ENCODE results near the gene NEK9.

Gene NEK9

DNA sequence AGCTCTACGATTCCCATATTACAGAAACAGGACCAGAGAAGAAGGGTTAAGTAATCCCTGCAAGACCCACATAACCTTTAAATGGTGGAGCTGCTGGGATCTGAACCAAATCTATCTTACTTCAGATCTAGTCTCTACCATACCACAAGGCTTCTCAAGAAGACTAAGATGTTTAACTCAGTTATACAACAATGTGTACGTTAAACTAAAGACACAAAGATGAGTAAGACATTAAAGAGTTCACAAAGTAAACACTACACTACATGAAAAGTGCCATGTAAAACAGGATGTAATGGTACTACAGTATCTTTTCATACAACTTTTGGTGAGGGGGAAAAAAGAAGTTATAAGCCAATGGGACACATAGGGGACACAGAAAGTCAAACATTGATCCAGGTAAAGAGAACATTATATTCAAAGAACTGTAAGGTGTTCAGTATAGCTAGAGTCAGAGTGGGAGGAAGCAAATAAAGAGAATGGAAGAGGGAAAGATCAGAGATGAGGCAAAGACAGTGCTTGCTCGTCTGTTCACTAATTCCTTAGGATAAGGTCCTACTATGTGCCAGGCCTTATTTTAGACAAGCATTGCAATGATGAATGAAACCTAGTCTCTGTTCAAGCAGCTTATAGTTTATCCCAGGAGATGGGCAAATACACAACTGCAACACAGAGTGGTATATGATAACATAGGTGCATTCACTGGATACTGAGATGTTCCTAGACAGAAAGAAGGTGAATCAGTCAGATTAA, 41.9 kb upstream of the NEK9 start:
- Histone ChIP-seq H3K27me3 (ENCODE audit: insufficient read depth, low read depth, severe bottlenecking) (no peaks in the 10 kb centered on the region), H3K9me3 (ENCODE audit: severe bottlenecking) (no peaks in the 10 kb centered on the region), H3K4me3 (ENCODE audit: low read depth, low read length) (no peak overlapping the region), H3K36me3 (no peaks in the 10 kb centered on the region), H3K27ac (no peak overlapping the region)
- TF ChIP-seq, protein P1, sequence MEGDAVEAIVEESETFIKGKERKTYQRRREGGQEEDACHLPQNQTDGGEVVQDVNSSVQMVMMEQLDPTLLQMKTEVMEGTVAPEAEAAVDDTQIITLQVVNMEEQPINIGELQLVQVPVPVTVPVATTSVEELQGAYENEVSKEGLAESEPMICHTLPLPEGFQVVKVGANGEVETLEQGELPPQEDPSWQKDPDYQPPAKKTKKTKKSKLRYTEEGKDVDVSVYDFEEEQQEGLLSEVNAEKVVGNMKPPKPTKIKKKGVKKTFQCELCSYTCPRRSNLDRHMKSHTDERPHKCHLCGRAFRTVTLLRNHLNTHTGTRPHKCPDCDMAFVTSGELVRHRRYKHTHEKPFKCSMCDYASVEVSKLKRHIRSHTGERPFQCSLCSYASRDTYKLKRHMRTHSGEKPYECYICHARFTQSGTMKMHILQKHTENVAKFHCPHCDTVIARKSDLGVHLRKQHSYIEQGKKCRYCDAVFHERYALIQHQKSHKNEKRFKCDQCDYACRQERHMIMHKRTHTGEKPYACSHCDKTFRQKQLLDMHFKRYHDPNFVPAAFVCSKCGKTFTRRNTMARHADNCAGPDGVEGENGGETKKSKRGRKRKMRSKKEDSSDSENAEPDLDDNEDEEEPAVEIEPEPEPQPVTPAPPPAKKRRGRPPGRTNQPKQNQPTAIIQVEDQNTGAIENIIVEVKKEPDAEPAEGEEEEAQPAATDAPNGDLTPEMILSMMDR (IDR thresholded peaks at IDR 0.05; ENCODE audit: low read depth, low read length), result no peak
- DNase-seq, result no peak

- Histone ChIP-seq H3K36me3 (peaks cover 3% of the 10 kb centered on the region; the same call in 1 of the 2 replicates), H3K27ac (no peak overlapping the region), H3K27me3 (ENCODE audit: insufficient read depth, low read depth, severe bottlenecking) (no peaks in the 10 kb centered on the region), H3K9me3 (ENCODE audit: severe bottlenecking) (no peaks in the 10 kb centered on the region), H3K4me3 (ENCODE audit: low read depth, low read length) (no peak overlapping the region)
- DNase-seq, result no peak
- TF ChIP-seq, protein P1 (IDR thresholded peaks at IDR 0.05; ENCODE audit: low read depth, low read length), result no peak
Observed at GRCh38 chr14:75167325-75167724, 40.5 kb upstream of the NEK9 start.

GRCh38 chr14:75165586-75166391, 38.9 kb upstream of the NEK9 start:
- H3K36me3 ChIP-seq, result peaks cover 3% of the 10 kb centered on the region
- TF ChIP-seq, protein P1 (IDR thresholded peaks at IDR 0.05; ENCODE audit: low read depth, low read length), result no peak
- DNase-seq, result no peak
- no peaks in the 10 kb centered on the region for H3K9me3 ChIP-seq (ENCODE audit: severe bottlenecking)
- H3K27ac ChIP-seq, result no peak overlapping the region
- no peak overlapping the region for H3K4me3 ChIP-seq (ENCODE audit: low read depth, low read length)
- H3K27me3 ChIP-seq (ENCODE audit: insufficient read depth, low read depth, severe bottlenecking), result no peaks in the 10 kb centered on the region

DNA sequence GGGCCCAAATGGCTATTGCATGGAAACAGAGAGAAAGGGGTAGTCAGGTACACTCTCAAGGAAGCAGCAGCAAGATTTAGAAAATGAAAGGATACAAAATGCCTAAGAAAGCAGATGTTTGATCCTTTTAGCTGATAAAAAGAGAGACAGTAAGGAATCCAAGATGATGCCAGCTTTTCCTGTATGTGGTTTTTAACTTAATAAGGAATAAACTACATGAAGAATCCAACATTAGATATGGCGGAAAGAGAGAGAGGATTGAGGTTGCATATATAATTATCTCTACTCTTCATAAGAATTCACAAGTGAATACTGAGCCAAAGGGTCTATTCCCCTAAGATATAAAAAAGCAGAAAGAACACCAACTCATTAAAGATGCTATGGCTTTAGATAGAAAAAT, 38.0 kb upstream of the NEK9 start:
- no peak for DNase-seq
- no peak overlapping the region for H3K27ac ChIP-seq
- no peaks in the 10 kb centered on the region for H3K27me3 ChIP-seq (ENCODE audit: insufficient read depth, low read depth, severe bottlenecking)
- peaks cover 6% of the 10 kb centered on the region for H3K36me3 ChIP-seq
- no peak overlapping the region for H3K4me3 ChIP-seq (ENCODE audit: low read depth, low read length)
- no peaks in the 10 kb centered on the region for H3K9me3 ChIP-seq (ENCODE audit: severe bottlenecking)
- TF ChIP-seq, protein P1 (IDR thresholded peaks at IDR 0.05; ENCODE audit: low read depth, low read length), result no peak

GRCh38 chr14:75163677-75164076, 36.8 kb upstream of the NEK9 start:
- no peak overlapping the region for H3K27ac ChIP-seq
- H3K27me3 ChIP-seq (ENCODE audit: insufficient read depth, low read depth, severe bottlenecking), result no peaks in the 10 kb centered on the region
- H3K9me3 ChIP-seq (ENCODE audit: severe bottlenecking), result no peaks in the 10 kb centered on the region
- peaks cover 8% of the 10 kb centered on the region for H3K36me3 ChIP-seq
- TF ChIP-seq, protein P1 (IDR thresholded peaks at IDR 0.05; ENCODE audit: low read depth, low read length), result no peak
- no peak for DNase-seq
- no peak overlapping the region for H3K4me3 ChIP-seq (ENCODE audit: low read depth, low read length)
